ENCODE data around the gene ABHD12.
"Not testable (repeated sequence)": the region's sequence is repeated elsewhere in the genome, so short reads cannot be mapped to it uniquely, and the experiment has no call there.

Gene ABHD12

GRCh38 chr20:25320035-25320800 lies 70.4 kb downstream of the ABHD12 start:
- no peak for DNase-seq

- DNase-seq = no peak
Measured at GRCh38 chr20:25319241-25320034, 71.2 kb downstream of the ABHD12 start.

DNA sequence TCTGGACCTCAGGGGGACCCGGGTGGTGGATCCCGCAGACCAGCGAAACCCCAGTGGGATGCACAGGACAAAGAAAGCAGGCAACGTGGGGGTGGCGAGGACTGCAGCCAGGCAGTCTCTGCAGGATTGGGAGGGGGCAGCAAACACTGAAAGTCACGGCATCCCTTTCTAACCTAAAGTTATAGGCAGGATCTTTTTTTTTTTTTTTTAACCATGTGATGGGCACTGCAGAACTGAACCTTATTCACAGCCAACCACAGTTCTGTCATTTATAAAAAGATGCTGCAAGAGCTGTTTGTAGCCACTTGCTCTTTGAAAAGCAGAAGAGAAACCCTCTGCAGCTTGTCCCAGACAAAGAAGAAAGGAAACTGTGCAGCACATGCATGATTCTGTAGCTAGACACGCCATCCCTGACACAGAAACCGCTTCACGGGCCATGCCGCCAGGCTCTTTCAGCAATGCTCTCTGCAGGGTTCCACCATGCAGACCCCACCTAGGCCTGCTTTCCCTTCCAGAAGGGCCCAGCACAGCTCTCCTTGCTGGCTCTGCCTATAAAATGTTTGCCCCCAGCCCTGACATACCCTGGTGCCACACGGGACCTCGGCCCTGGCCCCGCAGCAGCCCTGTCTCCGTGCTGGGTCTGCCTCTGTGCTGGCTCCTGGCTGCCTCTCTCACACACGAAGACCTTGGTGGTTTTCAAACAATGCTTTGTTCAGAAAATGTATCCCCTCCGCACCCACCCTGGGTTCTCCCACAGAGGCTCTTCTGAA lies 72.0 kb downstream of the ABHD12 start:
- no peak for DNase-seq

GRCh38 chr20:25317351-25318075 lies 73.1 kb downstream of the ABHD12 start:
- no peak for DNase-seq

DNA sequence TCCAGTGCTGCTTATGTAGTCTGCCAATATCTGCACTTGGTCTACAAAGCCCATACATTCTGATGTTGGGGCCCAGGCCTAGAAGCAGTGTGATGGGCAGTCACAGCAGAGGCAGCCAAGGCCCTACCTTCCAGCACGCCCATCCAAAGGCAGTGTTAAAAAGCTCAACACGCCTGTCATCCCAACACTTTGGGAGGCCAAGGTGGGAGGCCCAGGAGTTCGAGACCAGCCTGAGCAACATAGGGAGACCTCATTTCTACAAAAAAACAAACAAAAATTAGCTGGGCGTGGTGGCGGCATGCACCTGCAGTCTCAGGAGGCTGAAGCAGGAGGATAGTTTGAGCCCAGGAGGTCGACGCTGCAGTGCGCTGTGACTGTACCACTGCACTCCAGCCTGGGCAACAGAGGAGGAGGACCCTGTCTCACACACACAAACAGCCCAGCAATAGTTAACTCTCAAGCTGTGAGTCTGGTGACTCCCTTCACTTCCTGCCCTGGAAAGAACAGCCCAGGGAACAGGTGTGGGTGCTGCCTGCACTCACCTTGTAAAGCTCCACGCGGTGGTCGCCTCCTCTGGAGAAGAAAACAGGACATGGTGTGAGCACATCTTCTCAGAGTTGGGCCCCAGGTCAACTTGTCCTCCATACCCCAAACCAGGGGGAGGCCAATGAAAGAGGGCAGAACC lies 74.0 kb downstream of the ABHD12 start:
- DNase-seq = no peak

DNA sequence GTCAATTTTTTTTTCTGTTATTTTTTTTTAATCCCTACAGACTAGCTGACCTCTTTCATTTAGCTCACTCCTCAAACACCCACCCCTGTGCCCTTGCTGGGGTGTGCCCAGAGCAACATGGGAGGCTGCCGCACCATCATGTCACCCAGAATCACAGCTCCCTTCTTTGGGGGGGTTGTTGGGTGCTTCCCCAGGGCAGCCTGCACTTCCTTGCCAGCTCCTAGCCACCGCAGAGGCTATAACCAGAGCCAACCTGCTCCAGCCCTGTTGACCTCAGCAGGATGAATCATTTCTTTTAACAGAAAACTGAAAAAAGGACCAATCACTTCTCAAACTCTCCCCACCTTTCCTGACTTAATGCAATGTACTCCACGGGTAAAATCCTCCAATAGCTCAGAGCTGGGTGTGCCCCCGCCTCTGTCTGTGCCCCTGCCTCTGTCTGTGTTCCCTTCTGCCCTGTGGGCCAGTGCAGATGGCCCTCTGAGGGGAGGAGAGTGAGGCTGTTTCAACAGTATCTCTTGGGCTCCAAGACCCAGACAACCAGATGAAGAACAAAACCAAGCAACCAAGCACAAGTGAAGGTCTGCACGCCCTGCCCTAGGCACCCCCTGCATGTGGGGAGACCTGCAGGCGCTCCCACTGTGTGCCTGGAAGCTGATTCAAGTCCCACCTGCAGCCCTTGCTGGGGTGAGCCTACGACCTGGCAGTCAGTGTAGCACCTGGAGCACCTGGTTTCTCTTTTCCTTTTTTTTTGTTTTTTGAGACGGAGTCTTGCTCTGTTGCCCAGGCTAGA lies 75.0 kb downstream of the ABHD12 start:
- no peak for DNase-seq

GRCh38 chr20:25314497-25315417 lies 75.9 kb downstream of the ABHD12 start:
- no peak for DNase-seq

DNA sequence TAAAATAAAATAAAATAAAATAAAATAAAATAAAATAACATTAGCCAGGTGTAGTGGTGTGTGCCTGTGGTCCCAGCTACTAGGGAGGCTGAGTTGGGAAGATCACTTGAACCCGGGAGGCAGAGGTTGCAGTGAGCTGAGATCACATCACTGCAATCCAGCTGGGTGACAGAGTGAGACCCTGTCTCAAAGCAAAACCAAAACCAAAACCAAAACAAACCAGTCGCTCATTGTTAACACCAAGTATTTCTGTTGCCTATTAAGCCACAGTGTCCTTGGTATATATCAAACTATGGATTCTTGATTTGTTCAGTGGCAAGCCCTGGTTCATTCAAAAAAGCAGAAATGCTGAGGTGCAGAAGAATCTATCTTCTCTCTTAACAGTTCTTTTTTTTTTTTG lies 77.0 kb downstream of the ABHD12 start:
- DNase-seq = no peak

DNA sequence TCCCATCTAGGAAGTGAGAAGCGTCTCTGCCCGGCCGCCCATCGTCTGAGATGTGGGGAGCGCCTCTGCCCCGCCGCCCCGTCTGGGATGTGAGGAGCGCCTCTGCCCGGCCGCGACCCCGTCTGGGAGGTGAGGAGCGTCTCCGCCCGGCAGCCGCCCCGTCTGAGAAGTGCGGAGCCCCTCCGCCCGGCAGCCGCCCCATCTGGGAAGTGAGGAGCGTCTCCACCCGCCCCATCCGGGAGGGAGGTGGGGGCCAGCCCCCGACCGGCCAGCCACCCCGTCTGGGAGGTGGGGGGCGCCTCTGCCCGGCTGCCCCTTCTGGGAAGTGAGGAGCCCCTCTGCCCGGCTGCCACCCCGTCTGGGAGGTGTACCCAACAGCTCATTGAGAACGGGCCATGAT lies 77.9 kb downstream of the ABHD12 start:
- not testable (repeated sequence) for DNase-seq

GRCh38 chr20:25310921-25311728 lies 79.5 kb downstream of the ABHD12 start:
- no peak for DNase-seq

GRCh38 chr20:25310268-25310920 lies 80.2 kb downstream of the ABHD12 start:
- peak; percentile 76 for DNase-seq

DNA sequence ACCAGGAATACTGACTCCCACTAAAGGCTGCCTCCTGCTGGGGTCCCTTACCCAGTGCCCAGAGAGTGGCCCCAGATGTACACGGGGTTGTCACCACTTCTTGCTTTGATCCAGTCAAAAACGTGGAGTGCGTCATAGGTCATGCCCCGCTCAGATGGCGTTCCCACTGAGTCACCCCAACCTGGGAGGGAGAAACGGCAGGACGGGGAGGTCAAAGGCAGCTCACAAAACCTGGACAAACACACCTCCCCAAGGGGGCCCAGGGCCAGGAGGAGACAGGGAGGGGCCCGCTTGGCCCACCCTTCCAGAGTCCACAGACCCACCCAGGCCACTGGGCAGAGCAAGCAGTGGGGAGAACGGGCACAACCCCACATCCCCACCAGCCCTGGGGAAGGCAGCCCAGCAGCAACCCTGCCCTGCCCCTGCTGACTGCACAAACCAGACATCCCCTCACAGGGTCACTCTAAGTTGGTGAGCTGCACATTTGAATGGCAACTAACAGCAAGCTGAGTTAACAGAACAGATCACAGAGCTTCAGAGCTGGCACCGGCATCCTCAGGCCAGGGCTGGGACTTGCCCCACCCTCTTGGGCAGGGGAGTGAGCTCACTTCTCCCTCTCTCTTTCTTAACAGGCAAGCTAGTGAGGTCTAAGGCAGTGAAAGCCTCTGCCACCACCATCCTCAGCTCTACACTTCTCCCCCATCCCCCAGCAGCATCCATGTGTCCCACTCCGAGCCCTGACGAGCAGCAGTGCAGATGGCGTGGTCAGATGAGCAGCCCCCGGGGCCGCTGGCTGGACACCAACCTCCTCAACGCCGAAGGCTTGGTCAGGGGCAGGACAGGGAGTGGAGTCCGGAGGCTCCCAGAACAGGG lies 81.0 kb downstream of the ABHD12 start:
- DNase-seq = no peak

- DNase-seq = no peak
Measured at GRCh38 chr20:25308671-25309394, 81.8 kb downstream of the ABHD12 start.

DNA sequence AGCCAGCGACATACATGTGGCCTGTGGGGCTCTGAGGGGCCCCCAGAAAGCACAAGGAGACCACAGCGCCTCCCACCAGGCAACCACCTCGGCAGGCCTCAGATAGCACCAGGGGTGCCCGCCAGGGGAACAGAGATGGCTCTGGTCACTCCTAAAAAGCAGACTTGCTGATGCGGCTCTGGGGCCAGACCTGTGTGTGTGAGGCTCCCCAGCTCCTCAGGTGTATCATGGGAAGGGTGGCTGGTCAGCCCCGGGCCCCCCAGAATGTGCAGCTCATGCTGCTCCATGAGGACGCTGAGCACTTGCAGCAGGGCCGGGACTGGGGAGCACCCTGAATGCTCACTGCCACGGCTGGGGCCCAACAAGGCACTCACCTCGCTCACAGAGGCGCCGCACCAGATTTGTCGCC lies 82.5 kb downstream of the ABHD12 start:
- no peak for DNase-seq

DNA sequence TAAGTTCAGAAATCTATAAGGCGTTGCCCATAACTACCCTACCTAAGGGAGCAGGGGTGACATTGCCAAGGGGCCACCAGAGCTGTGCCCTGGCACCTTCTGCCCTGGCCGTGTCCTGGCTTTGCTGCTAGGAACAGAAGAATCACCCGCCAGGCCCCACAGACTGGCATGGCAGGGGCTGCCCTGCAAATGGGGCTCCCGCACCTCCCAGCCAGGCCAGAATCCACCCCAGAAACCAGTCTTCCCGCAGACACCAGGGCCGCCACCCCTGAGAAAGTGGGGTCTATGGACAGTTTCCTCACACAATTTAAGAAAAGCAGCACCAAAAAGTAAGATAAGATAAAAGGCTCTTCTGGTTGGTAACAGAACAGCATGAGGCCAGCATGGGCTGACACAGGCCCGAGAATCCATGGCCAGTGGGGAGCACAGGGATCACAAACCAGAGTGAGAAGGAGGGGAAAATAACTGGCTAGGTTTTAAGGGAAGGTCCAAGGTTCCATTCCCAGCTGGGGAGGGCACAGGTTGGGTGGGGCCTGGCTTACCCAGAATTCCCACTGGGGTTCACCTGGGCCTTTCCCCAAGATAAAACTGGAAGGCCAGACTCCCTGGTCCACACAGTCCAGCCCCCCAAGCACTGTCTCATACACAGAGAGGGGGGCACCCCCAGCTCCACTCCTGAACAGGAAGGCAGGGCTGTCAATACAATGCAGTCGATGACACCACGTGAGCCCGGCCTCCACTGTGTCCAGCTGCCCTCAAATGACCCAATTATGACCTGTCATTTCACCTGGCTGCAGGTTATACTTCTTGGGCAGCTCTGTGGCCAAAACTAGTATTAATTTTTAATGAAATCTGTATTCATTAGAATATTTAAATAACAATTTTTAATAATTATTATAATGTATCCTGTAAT lies 83.4 kb downstream of the ABHD12 start:
- DNase-seq = no peak

- no peak for DNase-seq
Measured at GRCh38 chr20:25304025-25304549, 86.5 kb downstream of the ABHD12 start.

Data from activated CD8-positive, alpha-beta memory T cell treated with anti-CD3 and anti-CD28 coated beads for 24 hours (primary cell).